Neural crest cell (in vitro differentiated cells): Measurements from ENCODE around the gene CNGA4. TPM values are rescaled to one million over a fixed set of nuclear protein-coding genes. Genes with fewer than 3 reads are reported as not detected.

Experiments used
- DNase-seq: peaks from one replicate; pipeline ENCODE4 v3.0.0; 2021; ENCODE audit warnings: low read depth, mixed read lengths, low spot score
- H3K27ac Mint-ChIP-seq: one replicate; pipeline ENCODE4 v1.8.0; 2021; ENCODE audit warnings: mild to moderate bottlenecking, mixed read lengths; ENCODE audit not compliant: unreplicated experiment
- H3K27me3 Mint-ChIP-seq: 2 replicates; pipeline ENCODE4 v1.8.0; 2021; ENCODE audit warnings: low read depth, mild to moderate bottlenecking, mixed read lengths
- H3K36me3 Mint-ChIP-seq: 2 replicates; pipeline ENCODE4 v1.8.0; 2021; ENCODE audit warnings: low read depth, mild to moderate bottlenecking, mixed read lengths
- H3K4me1 Mint-ChIP-seq: 2 replicates; pipeline ENCODE4 v1.8.0; 2021; ENCODE audit warnings: mixed read lengths
- H3K4me3 Mint-ChIP-seq: one replicate; pipeline ENCODE4 v1.8.0; 2021; ENCODE audit warnings: mild to moderate bottlenecking, mixed read lengths
- H3K9me3 Mint-ChIP-seq: 2 replicates; pipeline ENCODE4 v1.8.0; 2021; ENCODE audit warnings: mixed read lengths
- CTCF ChIP-seq: fragments of 200-600 bp; sonication (generic); conservative IDR thresholded peaks from 2 replicates; pipeline ENCODE4 v1.5.0; 2021; ENCODE audit warnings: antibody characterized with exemption, mild to moderate bottlenecking
- total RNA-seq: library from RNA; stranded (reverse); gene quantifications from 2 replicates; pipeline ENCODE4 v1.2.1, GENCODE V29; 2021

Gene CNGA4
- total RNA-seq, 1 donor from 2014 or later: 0.16 TPM

GRCh38 chr11:6234387-6235107 is 4.3 kb upstream of the CNGA4 start, which contains the start of gene FHIP1B:
TSS of gene FHIP1B (minus strand) at chr11:6234636. CDS start at chr11:6224516, 10,120 bp downstream.
- TF ChIP-seq CTCF: no peak
- Mint-ChIP-seq H3K4me3 (peak within 1 kb of the TSS; percentile 97), H3K9me3 (no peaks in the 10 kb centered on the region), H3K4me1 (peaks cover 26% of the 10 kb centered on the region), H3K36me3 (no peaks in the 10 kb centered on the region), H3K27ac (peak within 1 kb of the TSS; percentile 98), H3K27me3 (no peaks in the 10 kb centered on the region)
- peak; percentile 97 for DNase-seq

DNA sequence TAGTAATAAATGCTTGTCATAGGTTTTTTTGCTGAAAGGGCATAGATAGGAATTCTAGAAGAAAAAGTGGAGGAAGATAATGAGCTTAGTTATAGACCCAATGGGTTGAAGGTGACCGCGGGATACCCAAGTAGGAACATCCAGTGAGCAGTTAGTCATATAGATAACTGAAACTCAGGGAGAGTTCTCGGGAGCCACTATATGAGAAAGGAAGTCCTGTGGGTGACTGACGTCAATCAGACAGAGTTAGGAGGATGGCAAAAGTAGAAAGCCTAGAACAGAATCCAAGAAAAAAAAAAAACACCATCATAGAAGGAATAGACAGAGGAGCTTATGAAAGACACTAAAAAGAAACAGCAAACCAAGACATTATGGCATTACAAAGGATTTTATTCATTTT is 1.6 kb upstream of the CNGA4 start:
- Mint-ChIP-seq H3K36me3 (no peaks in the 10 kb centered on the region), H3K4me1 (peaks cover 22% of the 10 kb centered on the region), H3K27me3 (peaks cover 5% of the 10 kb centered on the region), H3K4me3 (no peak overlapping the region), H3K9me3 (no peaks in the 10 kb centered on the region), H3K27ac (no peak overlapping the region)
- TF ChIP-seq CTCF: no peak
- no peak for DNase-seq

GRCh38 chr11:6237761-6238302 is 1.1 kb upstream of the CNGA4 start:
- Mint-ChIP-seq H3K27me3 (peaks cover 5% of the 10 kb centered on the region), H3K4me3 (no peak overlapping the region), H3K9me3 (no peaks in the 10 kb centered on the region), H3K36me3 (no peaks in the 10 kb centered on the region), H3K4me1 (peaks cover 22% of the 10 kb centered on the region), H3K27ac (no peak overlapping the region)
- no peak for DNase-seq
- TF ChIP-seq CTCF: no peak

GRCh38 chr11:6240139-6240538 is 1.2 kb downstream of the CNGA4 start:
- Mint-ChIP-seq H3K27ac (no peak overlapping the region), H3K4me1 (peaks cover 4% of the 10 kb centered on the region), H3K27me3 (peaks cover 17% of the 10 kb centered on the region), H3K4me3 (no peak overlapping the region), H3K36me3 (no peaks in the 10 kb centered on the region), H3K9me3 (no peaks in the 10 kb centered on the region)
- TF ChIP-seq CTCF: no peak
- no peak for DNase-seq

DNA sequence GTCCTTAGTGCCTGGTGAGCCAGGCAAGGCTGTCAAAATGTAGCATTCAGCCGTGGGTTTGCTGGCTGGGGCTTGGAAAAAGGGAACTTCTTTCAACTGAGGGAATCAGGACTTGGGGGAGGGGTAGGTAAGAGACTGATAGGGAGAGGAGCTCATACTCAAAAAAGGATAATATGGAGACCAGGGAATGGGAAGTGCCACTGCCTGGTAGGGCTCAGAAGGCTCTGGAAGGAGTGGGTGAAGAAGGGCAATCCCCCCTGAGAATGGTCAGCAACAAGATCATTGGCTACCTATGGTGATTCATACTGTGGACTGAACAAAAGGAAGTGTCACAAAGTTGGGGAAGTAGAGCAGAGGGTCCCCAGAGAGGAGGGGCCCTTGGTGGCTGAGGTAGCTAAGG is 1.9 kb downstream of the CNGA4 start:
- Mint-ChIP-seq H3K36me3 (no peaks in the 10 kb centered on the region), H3K4me1 (no peaks in the 10 kb centered on the region), H3K27ac (no peak overlapping the region), H3K27me3 (peaks cover 22% of the 10 kb centered on the region), H3K4me3 (no peak overlapping the region), H3K9me3 (no peaks in the 10 kb centered on the region)
- no peak for TF ChIP-seq CTCF
- DNase-seq: no peak
